ENCODE data around the gene PRKAG2.

The PRKAG2 gene

DNA sequence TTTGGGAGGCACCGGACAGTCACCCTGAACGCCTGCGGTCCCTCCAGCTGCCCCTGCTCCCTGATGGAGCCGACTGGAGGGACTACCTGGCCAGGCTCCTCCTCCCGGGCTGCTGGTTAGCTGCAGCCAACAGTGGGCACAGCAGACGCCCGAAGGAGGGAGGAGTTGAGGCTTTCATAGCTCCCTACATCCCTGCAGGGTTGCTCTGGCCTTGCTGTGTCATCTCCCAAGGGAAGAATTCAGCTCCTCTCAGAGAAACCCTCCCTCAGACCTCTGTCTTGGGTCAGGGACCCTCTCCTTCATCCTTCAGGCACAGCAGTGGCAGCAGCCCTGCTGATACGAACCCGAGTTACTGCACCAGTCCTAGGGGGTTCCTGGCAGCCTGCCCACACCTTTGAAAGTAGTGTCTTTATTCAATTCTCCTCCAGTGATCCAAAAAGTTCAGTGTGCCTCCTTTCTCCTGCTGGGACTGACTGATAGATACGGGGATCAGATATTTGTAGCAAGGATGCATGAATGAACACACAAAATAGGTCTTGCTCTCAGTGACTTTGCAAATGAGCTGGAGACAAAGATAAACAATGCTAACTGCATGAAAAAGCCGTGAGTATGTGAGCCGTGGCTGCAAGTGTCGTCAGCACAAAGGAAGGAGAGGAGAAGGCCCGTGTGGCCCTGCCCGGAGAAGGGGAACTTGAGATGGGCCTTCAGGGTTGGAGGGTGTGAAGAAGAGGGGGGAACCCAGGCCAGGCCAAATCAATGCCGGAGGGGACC is 136.6 kb downstream of the PRKAG2 start:
- DNase-seq: no peak

DNA sequence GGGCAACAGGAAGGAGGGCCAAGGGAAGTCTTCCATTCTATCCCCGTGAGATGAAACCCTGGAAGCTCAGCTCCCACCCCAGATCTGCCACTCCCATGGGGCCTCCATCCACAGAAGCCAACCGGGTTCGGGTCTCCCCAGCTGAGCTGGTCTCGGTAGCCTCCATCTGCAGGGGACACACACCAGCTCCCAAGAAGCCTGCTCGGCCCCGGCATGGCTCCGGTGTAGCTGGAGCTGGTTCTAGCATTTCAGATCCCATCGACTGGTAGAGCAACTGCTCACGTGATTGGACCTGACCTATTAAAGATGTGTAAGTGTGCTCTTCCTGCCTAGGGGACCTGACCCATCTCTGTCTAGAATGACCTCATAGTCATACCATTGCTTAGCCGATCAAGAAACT is 138.0 kb downstream of the PRKAG2 start:
- DNase-seq: no peak

DNA sequence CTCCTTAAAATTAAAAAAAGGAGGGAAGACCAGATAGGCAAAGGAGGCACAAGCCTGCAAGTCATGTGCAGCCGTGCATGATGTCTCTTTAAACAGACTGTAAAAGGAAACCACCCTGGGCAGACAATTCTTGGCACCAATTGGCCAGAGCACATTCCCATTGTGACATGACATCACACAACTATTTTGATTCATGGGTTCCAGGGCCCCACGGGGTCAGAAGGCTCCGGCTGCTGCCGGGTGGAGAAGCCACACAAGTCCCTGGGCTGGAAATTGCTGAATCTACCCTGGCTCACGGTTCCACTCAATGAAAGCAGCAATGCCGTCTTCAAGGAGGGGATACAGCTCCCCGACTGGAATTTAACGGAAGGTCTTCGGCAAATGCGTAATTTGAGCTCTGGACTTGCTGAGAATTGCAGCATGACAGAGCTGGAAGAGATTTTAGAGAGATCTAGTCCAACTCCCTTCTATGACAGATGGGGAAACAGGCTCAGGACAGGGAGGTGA is 140.5 kb downstream of the PRKAG2 start:
- no peak for DNase-seq

DNA sequence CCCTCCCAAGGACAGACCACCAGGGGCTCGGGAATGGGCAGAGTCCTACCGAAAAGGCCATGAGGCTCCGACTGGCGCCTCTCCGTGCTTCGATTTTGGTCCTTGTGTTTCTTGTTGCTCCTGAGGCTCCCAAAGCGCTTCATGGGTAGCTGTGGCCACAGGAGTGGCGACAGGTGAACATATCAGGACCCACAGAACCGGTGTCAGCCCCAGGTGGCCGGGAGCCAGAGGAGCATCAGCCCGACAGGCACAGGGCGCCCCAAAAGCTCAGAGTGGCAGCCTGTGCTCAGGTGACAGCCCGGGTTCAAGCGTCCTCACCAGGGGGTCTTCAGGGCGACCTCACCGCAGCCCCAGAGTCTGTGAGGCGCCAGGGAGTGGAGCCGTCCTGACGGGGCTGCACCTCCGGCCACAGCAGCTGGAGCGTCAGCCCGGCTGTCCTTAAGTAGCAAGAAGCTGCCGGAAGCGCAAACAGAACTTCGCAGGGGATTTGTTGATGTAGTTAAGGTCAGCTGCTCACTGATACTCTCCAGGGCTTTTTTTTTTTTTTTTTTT is 141.0 kb downstream of the PRKAG2 start:
- peak; percentile 52 for DNase-seq

DNA sequence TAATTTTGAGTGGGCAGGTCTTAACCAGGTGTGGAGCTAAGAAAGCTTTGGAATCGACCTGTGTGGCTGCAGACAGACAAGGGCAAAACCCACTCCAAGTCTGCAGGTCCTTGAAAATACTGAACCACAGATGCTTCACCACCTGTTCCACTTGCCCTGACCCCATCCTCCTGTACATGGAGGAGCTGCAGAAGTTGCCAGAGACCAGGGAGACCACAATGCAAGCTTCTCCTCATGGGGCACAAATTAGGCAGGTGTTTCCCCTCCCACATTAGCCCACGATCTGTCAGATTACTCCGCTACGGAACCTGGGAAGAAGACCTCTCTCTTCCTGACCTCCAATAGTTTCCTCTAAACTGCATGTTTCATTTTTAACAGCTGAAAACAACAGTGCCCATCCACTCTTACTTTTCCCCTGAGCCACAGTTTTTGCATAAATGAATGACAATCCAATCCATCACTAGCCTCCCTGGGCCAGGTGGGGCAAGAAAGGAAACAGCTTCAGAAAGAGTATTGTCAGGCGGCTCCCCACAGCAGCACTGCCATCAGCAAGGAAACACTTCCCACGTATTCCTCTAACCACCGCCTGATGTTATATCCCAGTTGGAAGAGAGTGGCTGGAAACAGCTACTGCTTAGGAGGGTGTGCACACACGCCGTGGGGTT is 141.6 kb downstream of the PRKAG2 start:
- DNase-seq: peak; percentile 88

GRCh38 chr7:151732834-151733592 is 143.9 kb downstream of the PRKAG2 start:
- no peak for DNase-seq

DNA sequence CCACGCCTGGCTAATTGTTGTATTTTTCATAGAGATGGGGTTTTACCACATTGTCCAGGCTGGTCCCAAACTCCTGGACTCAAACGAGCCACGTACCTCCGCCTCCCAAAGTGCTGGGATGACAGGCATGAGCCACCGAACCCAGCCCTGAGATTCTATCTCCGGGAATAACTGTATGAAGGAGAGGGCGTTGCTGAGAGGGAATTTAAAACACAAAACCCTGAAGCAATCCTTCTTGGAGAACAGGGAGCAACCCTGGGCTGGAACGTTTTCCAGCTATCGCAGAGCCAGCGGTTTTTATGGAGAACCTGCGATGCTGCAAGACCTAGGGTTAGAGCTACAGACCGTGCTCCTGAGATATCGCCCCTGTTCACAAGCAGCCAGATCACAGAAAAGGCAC is 144.6 kb downstream of the PRKAG2 start:
- no peak for DNase-seq

GRCh38 chr7:151731022-151731441 is 145.9 kb downstream of the PRKAG2 start:
- peak; percentile 52 for DNase-seq

DNA sequence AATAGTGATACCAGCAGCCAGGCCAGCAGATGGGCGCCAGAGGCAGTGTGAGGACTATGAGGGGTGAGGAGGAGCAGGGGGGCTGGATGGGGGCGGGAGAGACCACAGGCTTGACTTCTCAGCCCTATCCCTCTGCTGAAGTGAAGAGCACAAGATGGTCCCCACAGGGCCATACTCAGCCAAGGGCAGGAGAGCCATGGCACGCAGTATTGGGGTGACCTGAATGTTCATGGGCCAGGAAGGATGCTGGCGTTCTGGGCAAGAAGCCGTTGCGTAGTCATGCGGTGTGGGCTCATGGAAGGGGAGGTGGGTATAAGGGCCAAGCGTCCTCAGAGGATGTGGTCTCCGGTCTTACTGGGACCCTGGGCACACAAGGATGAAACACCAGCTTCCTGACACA is 146.3 kb downstream of the PRKAG2 start:
- DNase-seq: no peak

DNA sequence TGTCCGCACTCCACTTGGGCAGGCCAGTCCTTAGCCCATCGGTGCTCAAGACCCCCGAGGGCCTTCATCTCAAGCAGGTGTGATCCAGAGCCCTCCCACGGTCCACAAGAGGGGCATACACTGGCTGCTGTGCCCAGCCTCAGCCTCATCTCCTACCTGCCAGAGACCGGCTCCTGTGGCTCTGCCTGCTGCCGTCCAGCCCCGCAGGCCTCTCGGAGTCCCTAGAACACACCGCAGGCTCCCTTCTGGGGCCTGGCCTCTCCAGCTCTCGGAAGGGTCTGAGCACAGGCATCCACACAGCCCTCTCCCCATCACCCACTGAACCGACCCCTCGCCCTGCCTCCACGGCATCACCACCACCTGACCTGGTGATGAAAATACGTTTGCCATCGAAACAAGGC is 147.4 kb downstream of the PRKAG2 start:
- no peak for DNase-seq

DNA sequence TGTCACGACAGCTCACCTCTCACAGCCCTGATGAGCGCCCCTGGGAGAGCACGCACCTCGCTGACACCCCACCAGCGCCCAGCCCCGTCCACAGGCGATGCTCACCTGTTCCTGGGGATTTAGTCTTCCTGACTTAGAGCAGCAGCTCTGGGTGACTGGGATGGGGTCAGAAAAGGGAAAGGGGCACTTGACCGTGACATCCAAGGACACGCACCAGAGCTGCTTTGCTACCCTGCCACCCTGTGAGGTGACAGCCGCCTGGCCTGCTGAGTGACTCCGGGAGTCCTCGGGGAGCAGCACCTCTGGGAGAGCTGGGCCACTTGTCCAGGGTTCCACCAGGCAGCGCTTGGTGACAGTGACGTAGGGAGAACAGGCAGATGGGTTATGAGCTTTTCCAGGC is 148.2 kb downstream of the PRKAG2 start:
- DNase-seq: no peak

GRCh38 chr7:151728286-151728660 is 148.6 kb downstream of the PRKAG2 start:
- DNase-seq: no peak

DNA sequence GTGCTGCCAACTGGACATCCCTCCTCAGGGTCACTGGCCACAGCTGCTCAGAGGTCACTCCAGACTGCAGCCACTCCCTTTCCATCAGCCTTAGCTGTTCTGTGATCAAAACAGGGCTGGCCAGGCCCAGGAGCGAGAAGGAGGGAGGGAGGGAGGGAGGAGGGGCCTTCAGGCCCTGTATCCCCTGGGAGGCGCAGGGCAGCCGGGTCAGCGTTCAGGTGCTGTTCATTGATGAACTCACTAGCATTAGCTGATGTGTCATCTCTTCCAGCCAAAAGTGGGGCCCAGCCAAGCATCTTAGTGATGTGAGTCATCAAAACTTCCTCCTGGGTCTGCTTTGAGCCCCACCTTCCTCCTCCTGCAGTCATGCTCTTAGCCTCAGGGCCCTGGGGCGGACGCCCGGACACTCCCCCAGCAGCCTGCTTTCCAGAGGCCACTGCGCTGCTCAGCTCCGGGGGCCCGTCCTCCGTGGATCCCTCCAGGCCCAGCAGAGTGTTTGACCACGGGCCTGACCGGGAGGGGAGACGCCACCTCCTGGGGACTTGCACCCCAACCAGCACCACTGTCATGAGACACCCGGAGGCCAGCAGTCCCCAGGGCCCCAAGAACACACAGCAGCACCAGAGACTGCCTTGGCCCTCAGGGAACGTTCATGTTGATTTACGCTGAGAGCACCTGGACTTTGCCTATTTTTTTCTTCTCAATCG is 149.2 kb downstream of the PRKAG2 start:
- no peak for DNase-seq

DNA sequence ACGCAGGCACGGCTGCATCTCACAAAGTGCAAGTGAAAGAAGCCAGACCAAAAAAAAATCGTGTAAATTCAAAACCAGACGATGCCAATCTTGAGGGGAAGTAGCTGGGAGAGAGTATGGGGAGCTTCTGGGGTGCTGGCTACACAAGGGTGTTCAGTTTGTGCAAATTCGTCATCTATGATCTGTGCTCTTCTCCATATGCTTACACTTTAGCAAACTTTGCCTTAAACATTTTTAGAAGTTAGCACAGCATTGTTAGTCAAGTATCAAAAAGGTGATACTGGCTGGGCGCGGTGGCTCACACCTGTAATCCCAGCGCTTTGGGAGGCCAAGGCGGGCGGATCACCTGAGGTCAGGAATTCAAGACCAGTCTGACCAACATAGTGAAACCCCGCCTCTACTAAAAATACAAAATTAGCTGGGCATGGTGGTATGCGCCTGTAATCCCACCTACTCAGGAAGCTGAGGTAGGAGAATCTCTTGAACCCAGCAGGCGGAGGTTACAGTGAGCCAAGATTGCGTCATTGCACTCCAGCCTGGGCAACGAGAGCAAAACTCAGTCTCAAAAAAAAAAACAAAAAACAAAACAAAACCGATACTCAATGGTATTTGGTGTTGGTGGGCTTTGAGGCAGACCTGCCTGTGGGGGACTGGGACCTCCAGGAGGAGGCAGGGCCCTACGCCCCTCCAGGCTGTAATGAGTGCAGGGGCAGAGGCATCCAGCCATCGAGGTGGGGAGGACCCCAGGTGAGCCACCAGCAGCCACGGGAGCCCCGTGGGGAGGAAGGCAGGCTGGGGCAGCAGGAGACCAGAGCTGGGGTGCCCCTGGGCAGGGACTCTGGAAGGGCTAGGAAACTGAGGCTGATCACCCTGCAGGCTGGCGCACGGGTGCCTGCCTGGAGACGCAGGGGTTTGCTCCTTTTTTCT is 150.0 kb downstream of the PRKAG2 start:
- no peak for DNase-seq

GRCh38 chr7:151725844-151726651 is 150.9 kb downstream of the PRKAG2 start:
- DNase-seq: no peak

DNA sequence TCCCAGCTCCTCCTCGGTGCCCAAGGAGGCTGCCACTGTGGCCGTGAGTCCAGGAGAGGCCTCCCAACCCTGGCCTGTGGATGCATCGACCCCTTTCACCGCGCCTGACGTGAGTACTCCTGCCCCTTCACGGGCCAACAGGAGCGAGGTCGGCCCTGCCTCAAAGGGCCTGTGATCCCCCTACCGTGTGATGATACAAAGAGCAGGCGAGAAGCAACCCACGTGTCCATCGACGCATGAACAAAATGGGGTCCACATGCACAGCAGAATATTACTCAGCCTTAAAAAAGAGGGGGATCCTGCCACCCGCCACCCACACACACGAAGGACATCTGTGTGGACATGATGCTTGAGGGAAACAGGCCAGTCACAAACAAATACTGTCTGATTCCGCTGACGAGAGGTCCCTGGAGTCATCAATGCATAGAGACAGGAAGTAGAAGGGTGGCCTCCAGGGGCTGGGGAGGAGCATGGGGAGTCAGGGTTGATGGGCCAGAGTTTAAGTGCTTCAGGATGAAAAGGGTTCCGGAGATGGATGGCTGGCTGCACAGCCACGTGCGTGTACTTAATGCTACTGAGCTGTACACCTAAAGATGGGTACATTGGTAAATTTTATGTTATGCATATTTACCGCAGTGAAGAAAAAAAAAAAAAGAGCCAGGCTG is 151.9 kb downstream of the PRKAG2 start:
- DNase-seq: no peak

GRCh38 chr7:151724250-151724915 is 152.5 kb downstream of the PRKAG2 start:
- no peak for DNase-seq

DNA sequence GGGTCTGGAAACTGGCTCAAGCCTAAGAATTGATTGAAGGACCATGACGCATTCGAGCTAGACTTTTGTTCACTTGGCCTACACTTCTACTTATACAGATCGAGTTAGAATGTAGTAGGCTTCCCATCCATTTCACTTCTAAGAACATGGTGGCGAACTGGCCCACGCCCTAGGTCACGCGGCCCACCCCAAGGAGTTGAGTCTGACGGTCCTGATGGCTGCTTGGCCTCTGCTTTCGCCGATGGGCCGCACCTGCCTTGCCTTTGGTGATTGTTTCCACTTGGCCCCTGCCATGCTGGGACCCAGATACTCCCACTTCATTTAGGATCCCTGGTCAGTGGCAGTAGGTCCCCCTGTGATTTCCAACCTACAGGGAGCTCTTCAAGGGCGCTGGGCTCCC is 153.6 kb downstream of the PRKAG2 start:
- no peak for DNase-seq

GRCh38 chr7:151722533-151722932 is 154.4 kb downstream of the PRKAG2 start:
- no peak for DNase-seq

DNA sequence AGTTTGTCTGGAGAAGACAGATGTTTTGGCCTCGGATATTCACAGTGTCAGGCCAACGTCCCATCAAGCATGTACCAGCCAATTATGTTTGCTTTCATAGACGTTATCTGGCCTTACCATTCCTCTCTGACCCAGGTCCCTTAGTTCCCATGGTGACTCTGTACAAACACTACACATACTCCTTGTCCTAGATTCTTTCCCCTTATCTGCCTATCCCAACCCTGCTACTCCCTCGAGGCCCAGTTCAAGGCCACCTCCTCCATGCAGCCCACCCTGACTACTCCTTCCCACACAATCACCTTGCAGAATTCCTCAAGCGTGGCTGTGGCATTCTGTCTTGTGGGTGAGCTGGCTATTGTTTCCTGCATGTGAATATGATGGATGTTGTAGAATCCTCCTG is 155.2 kb downstream of the PRKAG2 start:
- DNase-seq: no peak
